Measurements from ENCODE around the gene ATRNL1.

Gene ATRNL1

DNA sequence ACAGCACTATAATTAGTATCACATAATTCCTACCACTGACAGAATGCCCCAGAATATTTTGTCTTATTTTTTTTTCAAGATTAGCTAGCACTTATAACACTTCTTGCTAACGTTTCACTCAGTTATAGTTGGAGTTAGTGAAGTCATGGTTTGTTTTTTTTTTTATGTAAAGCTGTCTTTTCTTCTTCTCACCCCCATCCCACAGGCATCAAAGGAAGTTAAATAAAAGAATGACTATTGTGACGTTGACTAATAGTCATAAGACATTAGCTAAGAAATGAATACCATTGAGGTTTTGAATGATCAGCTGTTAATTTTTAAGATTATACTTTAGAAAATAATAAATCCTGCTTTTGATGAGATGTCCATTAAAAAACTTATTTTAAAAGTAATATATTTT lies 681.6 kb downstream of the ATRNL1 start:
- H3K4me3 ChIP-seq (ENCODE audit: low read length), result no peak overlapping the region
- DNase-seq (ENCODE audit: low read depth), result no peak
- TF ChIP-seq, protein P1, sequence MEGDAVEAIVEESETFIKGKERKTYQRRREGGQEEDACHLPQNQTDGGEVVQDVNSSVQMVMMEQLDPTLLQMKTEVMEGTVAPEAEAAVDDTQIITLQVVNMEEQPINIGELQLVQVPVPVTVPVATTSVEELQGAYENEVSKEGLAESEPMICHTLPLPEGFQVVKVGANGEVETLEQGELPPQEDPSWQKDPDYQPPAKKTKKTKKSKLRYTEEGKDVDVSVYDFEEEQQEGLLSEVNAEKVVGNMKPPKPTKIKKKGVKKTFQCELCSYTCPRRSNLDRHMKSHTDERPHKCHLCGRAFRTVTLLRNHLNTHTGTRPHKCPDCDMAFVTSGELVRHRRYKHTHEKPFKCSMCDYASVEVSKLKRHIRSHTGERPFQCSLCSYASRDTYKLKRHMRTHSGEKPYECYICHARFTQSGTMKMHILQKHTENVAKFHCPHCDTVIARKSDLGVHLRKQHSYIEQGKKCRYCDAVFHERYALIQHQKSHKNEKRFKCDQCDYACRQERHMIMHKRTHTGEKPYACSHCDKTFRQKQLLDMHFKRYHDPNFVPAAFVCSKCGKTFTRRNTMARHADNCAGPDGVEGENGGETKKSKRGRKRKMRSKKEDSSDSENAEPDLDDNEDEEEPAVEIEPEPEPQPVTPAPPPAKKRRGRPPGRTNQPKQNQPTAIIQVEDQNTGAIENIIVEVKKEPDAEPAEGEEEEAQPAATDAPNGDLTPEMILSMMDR (conservative IDR thresholded peaks at IDR 0.05; ENCODE audit: low read length), result no peak

DNA sequence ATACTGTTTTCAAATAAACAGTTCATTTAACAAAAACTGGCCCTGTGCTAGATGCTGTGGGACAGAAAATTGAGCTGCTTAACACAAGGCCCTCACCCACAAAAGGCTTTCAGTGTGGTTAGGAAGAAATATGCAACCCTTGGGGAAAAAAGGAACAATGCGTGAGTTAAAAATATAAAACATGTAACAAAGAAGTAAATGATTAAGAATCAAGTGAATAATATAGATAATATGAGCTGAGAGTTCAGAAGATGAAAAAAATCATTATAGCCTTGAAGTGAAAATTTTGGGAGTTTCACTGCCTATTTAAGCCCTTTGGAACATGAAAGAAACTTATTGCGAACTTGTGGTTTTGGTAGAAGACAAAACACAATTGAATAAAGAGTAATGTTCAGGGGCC lies 684.5 kb downstream of the ATRNL1 start:
- no peak for DNase-seq (ENCODE audit: low read depth)
- TF ChIP-seq, protein P1 (conservative IDR thresholded peaks at IDR 0.05; ENCODE audit: low read length), result no peak
- no peak overlapping the region for H3K4me3 ChIP-seq (ENCODE audit: low read length)

DNA sequence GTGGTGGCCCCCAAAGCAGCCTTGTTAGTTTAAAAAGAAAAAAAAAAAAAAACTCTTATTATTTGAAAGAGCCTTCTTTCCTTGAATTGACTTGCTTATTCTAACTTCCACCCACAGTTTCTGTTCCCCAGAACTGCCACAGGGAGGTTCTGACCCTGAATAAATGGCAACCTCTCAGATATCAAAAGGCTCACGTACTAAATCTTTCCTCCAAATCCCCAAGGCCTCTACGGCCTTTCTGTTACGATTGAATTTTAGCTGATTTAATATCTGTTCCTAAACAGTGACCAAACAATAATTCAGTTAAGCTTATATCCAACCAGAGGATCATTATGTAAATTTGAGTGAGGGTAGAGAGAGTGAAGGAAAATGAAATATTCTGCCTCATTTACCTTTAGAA lies 697.1 kb downstream of the ATRNL1 start:
- DNase-seq (ENCODE audit: low read depth), result no peak
- TF ChIP-seq, protein P1 (conservative IDR thresholded peaks at IDR 0.05; ENCODE audit: low read length), result no peak
- H3K4me3 ChIP-seq (ENCODE audit: low read length), result no peak overlapping the region

DNA sequence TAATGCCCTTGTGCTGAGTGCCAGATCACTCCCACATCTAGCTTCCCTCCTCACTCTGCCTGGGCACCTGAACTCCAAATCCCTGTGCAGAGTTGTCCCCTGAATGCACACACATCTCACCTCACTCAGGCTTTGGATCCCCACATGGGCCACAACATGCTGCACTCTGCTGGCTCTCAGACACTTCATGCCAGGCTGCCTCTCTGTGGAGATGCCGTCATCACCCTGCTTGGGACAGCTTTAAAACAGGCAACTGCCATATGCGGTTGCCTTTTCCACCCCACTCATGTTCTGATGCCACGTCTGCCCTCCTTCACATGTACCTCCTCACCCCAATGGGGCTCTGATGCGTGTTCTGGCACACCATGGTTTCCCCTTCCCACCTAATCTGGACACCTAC lies 702.8 kb downstream of the ATRNL1 start:
- TF ChIP-seq, protein P1 (conservative IDR thresholded peaks at IDR 0.05; ENCODE audit: low read length), result no peak
- H3K4me3 ChIP-seq (ENCODE audit: low read length), result no peak overlapping the region
- no peak for DNase-seq (ENCODE audit: low read depth)

DNA sequence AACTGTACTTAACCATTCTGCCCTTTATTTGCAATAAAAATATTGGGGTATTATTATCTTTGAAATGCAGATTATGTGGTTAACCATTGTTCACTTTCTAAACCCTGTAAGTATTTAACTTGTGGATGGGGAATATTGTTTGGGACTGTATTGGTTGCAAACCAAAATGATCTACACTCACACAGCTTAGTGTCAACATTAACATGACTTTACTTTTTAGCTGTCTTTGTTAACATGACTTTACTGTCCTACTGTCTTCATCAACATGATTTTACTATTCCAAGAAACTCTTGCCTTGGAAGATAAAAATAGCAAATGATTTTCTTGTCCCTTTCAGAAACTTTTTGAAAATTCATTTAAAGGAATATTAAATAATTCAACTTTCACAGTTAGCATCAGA lies 708.3 kb downstream of the ATRNL1 start:
- TF ChIP-seq, protein P1 (conservative IDR thresholded peaks at IDR 0.05; ENCODE audit: low read length), result no peak
- no peak for DNase-seq (ENCODE audit: low read depth)
- no peak overlapping the region for H3K4me3 ChIP-seq (ENCODE audit: low read length)

DNA sequence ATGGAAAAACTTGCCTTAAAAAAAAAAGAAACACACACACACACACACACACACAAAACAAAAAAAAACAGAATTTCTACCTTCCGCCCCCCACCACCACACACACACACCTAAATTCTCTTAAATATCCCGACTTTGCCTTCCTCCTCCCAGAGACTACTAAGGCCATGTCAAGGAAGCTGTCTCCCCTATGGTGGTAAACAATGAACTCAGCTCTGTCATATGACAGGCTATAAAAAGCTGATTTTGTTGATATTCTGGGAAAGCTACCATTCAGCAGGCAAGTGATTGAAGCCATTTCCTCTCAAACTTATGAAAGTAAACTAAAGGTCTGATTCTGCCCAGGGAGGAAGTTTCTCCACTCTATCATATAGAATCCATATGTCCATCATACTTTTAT lies 708.8 kb downstream of the ATRNL1 start:
- TF ChIP-seq, protein P1 (conservative IDR thresholded peaks at IDR 0.05; ENCODE audit: low read length), result no peak
- DNase-seq (ENCODE audit: low read depth), result no peak

DNA sequence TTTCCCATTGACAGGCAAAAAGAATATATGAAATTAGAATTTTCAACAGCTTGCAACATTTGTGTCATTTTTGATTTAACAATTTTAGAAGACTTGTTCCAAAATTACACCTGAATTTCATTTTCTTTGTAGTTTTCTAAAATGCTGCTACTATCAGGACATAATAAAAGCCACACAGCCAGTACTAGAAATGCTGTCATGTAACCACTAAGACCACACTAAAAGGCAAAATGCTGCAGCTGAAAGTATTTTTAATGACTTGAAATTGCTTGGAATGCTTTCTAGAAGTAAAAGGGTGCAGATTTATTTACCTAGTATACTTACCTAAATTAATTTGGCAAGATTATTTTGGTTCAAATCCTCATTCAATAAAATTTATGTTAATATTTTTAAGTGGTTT lies 709.7 kb downstream of the ATRNL1 start:
- TF ChIP-seq, protein P1 (conservative IDR thresholded peaks at IDR 0.05; ENCODE audit: low read length), result no peak
- DNase-seq (ENCODE audit: low read depth), result no peak
- no peak overlapping the region for H3K4me3 ChIP-seq (ENCODE audit: low read length)

More for the DNA sequence above, 708.8 kb downstream of the ATRNL1 start:
- no peak overlapping the region for H3K4me3 ChIP-seq (ENCODE audit: low read length)

All from AG10803 (cell line).